Stimulated activated CD8-positive, alpha-beta memory T cell treated with anti-CD3 and anti-CD28 coated beads, Interleukin-15, amount 100 ng/mL, for 4 hours (primary cell): ENCODE data around the gene GFOD2.
"Not testable (repeated sequence)": the region's sequence is repeated elsewhere in the genome, so short reads cannot be mapped to it uniquely, and the experiment has no call there.

Experiments
- DNase-seq, 2 donors: peaks; one replicate each; pipeline ENCODE4 v3.0.0-alpha.2; 2020; ENCODE audit warnings: low read depth in 2 of 2

The GFOD2 gene, protein sequence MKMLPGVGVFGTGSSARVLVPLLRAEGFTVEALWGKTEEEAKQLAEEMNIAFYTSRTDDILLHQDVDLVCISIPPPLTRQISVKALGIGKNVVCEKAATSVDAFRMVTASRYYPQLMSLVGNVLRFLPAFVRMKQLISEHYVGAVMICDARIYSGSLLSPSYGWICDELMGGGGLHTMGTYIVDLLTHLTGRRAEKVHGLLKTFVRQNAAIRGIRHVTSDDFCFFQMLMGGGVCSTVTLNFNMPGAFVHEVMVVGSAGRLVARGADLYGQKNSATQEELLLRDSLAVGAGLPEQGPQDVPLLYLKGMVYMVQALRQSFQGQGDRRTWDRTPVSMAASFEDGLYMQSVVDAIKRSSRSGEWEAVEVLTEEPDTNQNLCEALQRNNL

DNA sequence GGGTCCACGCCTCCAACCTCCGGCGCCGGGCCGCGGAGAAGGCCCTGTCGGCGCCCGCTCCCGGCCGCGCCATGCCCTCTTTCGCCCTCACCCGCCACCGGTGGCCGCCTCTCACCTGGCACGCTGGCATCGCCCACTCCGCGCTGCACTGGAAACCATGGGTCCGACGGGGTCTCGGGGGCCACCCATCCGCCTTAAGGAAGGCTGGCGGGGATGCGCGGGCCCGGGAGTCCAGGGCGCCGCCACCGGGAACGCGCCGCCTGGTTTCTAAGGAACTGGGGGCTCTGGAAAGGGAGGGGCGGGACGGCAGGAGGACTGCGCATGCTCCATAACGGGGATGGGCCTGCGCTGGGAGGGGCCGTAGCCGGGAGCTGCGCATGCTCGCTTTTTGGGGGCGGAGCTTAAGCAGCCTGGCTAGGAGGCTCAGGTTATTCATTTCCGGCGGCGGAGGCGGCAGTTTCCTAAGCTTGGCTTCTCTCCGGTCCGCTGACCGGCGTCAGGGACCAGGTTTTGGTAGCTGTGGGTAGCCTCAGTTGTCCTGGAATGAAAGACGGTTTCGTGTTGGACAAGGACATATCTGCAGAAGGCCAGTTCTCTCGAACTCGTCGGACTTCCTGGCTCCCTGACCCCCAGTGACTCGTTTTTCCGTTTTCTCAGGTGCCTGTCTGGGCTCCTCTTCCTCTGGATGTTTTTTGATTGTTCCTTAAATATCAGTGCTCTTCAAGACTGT is at the start of gene GFOD2:
GFOD2 (minus strand) TSS at position 269 of the 730 bp plus-strand sequence. CDS start 33,601 bp downstream, outside the sequence.
- DNase-seq, result peak; percentile 93 to 95

DNA sequence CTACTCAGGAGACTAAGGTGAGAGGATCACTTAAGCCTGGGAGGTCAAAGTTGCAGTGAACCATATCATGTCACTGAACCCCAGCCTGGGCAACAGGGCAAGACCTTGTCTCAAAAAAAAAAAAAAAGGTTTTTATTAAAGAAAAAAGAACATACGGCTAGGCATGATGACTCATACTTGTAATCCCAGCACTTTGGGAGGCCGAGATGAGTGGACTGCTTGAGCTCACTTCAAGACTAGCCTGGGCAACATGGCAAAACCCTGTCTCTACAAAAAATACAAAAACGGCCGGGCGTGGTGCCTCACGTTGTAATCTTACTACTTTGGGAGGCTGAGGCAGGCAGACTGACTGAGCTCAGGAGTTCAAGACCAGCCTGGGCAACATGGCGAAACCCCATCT is 48.8 kb upstream of the GFOD2 start:
- DNase-seq, result no peak

DNA sequence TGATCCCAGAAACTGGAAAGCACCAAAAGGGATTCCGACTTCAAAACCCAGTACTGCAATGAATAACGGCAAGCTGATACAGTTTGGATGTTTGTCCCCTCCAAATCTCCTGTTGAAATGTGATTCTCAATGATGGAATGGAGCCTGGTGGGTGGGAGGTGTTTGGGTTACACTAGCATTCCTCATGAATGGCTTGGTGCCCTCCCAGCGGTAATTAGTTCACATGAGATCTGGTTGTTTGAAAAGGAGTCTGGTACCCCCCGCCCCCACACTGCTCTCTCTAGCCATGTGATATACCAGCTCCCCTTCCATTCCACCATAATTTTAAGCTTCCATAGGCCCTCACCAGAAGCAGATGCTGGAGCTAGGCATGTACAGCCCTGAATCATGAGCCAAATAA is 47.2 kb upstream of the GFOD2 start:
- no peak for DNase-seq

DNA sequence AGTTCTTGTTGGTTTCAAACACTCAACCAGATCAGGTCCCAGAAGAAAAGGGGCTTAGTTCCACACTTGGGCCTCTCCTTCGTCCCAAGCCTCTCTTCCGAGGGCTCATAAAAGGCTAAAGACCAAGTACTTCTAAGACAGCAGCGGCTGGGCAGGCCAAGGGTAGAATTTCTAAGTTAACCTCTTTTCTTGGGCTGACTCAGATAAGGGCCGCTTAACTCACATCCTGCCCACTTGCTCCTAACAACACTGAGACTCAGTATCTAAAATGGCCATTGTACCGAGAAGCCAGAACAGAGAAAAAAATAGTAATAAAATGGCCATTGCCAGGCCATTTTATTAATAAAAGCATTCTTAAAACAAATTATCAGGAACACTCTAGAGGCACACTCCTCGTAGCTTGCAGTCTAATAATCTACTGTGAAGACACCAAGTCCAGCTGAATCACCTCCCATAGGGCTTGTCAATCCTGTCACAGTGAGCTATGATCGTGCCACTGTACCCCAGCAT is 45.1 kb upstream of the GFOD2 start:
- no peak for DNase-seq

DNA sequence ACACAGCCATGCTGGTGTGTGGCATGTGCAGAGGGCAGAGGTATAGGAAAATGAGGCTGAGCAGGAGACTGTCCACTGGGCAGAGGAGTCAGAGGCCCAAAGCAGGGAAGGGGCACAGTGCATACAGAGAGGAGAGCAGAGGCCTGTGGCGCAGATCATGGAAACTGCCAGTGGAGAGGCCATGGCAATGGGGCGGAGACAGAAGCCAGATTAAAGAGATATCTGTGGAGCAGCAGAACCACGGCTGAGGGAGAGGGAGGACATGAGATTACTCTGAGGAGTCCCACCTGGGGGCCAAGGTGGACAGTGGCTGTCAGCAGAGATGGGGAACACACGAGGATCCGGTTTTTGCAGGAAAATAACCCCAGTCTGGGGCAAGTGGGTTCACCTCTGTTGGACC is 44.0 kb upstream of the GFOD2 start:
- no peak for DNase-seq

DNA sequence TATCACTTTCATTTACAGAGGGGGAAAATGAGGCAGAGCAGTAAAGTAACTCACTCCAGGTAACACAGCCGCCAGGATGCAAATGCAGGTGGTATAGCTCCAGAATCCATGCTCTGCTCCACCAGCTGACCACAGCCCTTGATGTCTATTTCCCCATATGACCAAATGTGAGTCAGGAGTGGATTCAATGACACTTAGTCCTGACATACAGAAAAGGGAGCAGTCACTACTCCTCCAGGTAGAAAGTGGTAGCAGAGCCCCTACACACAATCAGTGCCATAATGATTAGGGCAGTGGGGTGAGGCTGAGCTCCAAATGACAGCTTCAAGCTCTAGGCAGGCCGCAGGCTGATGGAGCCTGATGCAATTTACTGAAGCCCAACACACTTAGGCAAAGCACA is 43.3 kb upstream of the GFOD2 start:
- no peak for DNase-seq

DNA sequence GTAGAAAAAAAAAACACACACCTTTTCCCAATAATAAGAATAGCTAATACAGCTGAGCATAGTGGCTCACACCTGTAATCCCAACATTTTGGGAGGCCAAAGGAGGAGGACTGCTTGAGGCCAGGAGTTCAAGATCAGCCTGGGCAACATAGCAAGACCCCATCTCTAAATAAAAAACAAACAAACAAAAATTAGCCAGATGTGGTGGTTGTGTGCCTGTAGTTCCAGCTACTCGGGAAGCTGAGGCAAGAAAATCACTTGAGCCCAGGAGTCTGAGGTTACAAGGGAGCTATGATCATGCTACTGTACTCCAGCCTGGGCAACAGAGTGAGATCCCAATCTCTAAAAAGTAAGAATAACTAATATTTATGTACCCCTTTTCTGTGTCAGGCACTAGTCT is 42.8 kb upstream of the GFOD2 start:
- no peak for DNase-seq

DNA sequence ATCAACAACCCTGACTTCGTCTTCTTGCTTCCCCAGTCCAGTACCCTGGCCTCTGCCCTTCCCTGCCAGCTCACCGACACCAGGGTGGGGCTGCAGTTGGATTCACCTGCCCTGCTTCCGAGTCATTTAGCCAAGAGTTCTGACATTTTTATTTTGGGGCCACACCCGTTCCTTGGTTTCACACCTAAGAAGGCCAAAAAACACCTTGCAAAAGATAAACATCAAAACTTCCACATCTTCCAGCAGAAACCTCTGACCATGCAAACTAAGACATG is 41.8 kb upstream of the GFOD2 start:
- DNase-seq, result no peak

DNA sequence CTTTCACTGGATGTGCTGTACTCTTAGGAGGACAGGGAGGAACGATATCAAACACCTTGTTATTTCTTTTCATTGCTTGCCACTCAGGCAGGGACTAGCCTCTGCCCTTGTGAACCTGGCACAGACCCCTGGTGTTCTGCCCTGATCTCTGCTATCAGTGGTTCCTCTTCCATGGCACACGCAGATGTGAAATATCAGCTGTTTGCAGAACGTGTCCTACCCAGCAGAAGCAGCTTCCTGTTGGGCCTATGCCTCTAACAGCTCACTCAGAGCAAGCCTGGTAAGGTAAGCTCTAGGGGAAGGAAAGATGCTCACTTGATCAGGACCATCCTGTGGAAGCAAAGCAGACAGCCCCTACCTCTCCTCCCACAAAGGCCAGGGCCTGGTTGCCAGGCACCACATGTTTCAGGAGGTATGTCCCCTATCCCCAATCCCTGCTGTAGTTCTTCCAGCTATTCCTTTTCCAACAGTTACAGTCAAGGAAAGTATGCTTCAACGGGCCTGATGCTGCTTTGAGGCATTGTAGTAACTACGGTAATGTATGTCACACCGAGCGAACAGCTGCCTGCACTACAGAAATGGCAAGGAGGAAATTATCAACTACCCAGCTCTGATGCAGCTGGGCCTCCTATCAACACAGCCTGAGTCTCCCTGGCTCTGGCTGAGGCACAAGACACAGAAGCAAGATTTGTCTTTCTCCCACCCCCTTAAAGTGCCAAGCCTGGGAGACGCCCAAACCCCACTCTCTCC is 41.3 kb upstream of the GFOD2 start:
- DNase-seq, result no peak

DNA sequence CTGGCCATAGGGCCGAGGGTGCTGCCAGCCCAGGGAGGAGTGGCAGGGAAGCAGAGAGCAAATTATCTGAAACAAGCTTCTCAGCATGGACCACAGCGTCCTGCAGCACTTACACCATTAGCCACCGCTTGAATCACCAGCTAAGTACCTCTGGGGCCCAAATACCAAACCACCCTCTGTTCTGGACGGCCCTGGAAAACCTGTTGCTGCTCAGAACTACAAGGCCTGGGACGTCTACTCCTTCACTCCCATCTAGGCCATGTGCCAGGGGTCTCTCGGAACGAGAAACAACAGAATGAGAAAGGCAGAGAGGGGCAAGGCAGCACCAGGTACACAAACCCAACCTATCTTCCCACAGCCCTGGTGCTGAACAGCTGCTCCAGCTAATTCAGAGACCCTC is 39.9 kb upstream of the GFOD2 start:
- no peak for DNase-seq

DNA sequence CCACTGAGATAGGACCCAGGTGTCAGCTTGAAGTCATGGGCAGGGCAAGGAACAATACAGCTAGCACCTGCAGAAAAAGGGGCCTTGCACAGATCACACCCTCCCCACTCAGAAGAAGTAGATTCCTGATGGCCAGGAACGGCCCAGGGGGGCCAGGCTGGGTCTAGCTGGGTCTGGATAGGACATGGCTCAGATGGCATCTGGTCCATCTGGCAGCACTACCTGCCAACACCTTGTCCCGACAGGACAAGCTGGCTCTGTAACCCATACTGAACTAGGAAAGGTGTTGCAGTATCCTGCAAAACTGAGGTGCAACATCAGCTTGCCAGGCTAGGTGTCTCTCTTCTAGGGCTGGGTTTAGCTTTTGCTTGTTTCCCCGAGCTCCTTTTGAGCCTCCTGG is 38.9 kb upstream of the GFOD2 start:
- DNase-seq, result no peak

DNA sequence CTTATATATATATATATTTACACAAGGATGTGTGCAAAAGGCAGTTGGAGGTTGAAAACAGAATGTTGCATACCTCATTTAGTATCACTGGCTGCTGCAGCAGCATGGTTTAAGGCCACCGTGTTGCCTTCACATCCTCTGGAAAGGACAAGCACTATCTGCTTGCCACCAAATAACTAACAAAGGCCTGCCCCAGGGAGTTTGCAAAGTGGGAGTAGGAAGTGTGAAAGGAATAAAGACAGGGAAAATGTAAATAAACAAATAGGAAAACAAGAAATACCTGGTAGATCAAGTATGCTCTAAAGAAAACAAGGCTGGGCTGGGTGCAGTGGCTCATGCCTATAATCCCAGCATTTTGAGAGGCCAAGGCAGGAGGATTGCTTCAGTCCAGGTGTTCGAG is 33.5 kb upstream of the GFOD2 start:
- DNase-seq, result no peak

DNA sequence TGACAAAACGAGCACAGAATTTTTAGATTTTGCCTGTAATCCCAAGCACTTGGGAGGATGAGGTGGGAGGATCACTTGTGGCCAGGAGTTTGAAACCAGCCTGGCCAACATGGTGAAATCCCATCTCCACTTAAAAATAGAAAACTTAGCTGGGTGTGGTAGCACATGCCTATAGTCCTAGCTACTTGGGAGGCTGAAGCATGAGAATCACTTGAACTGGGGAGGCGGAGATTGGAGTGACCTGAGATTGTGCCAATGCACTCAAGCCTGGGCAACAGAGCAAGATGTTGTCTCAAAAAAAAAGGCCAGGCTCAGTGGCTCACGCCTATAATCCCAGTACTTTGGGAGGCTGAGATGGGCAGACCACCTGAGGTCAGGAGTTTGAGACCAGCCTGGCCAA is 32.2 kb upstream of the GFOD2 start:
- DNase-seq, result not testable (repeated sequence)

DNA sequence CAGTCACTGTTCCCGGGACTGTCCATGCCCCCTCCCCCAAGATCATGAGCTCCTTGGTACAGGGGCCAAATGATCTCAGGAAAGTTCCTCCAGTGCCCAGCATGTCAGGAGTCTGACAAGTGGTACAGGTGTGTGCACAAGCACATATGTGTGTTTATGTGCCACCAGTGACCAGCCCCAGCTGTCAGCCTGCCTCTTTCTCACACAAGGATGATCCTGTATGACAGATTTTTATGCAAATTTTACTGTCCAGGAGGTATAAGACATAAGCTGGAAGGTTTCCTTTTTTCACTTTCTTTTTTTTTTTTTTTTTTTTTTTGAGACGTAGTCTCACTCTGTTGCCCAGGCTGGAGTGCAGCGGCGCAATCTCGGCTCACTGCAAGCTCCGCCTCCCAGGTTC is 31.4 kb upstream of the GFOD2 start:
- DNase-seq, result no peak

DNA sequence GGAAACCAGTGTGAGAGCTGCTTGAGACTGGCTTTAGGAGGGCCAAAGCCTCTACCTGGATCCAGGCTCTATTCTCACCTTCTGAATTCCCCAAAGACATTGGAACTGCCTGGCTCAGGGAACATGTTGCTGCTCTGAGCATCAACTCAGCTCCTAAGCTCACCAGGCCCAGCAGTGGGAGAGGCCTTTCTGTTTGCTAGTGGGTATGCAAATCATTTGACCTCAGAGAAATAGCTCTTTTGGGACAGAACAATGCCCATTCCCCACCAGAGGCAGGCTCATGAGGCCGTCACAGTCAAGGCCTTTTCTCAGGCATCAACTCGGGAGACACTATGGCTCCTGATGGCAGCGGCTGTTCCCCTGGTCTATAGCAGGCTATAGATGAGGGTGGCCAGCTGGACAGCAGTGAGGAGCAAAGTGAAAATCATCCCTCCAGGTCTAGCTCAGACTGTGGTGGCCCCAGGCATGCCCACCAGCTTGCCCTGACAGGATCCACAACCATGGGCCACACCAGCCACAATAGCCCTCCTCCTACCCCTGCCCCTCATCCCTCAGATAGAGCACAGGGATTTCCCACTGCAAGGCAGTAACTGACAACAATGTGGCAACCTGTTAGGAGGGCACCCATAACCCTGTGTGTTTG is 30.4 kb upstream of the GFOD2 start:
- DNase-seq, result no peak

DNA sequence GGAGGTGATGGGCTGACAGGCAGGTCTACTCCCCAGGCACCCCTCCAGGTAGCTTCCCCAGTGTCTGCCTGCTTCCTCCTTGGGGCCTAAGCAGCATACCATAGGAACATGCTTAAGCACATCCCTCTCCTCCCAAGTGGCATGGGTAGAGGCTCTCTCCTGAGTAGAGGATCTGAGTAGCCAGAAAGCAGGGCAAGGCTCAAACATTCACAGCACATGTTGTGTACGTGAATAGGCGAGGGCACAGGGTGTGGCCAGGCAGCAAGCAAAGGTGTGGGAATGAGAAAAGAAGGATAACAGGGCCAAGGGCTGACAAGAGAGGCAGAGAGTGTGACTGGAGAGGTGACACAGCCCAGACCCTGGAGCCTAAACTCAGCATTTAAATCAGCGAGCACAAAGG is 29.7 kb upstream of the GFOD2 start:
- DNase-seq, result no peak

DNA sequence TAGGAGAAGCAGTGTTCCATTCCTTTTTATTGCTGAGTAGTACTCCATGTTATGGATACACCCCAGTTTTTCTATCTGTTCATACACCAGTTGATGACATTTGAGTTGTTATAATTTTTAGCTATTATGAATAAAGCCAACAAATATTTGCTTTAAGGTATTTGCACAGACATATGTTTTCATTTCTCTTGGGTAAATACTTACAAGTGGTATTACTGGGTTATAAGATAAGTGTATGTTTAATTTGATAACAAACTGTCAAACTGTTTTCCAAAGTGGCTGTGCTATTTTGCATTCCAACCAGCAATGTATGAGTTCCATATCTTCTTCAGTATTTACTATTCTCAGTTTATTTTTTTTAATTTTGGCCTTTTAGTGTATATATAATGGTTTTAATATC is 27.7 kb upstream of the GFOD2 start:
- DNase-seq, result no peak

DNA sequence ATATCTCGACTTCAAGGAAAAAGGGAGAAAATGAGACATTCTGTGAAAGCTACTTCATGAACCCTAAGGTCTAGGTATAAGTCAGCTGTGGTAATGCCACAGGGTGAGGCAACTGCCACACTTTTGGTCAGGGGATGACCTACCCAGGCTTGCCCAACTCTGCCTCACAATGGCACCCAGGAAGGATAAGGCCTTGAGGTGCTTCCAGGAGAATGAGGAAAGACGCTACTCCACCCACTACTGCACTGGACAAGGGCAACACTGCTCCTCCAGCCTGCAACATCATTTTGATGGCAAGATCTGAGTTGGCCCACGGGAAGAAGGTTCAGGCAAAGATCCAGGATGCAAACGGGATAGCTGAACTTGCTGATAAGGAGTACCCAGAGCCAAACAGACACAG is 22.0 kb upstream of the GFOD2 start:
- DNase-seq, result no peak

DNA sequence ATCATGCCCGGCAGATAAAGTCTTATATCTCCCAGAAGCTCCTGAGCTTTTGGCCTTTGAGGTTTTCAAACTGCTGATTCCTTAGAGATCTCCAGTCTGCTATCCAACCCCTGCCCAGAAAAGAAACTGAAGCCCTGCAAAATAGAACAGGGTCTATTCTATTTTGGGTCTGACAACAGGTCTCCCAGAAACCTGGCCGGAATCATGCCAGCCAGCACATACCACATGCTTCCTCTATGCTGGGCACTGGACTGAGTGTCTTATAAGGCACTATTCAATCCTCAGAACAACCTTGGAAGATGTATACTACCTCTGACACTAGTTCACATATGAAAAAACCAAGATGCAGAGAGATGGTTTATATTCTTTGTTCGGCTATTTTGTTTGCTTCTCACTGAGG is 21.3 kb upstream of the GFOD2 start:
- DNase-seq, result no peak

DNA sequence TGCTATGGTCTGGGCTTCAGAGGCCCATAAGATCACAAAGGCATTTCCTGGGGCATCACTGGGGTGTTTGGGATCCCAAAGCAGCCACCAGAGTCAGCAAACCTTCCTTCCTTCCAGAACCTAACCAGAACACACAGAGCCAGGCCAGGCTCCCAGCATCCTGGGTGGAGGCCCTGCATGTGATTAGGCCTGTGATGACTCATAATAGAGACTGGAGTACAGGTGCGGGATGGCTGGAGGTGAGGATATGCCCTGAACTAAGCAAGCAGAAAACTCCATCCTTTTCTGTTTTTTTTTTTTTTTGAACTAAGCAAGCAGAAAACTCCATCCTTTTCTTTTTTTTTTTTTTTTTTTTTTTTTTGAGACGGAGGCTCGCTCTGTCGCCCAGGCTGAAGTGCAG is 17.7 kb upstream of the GFOD2 start:
- DNase-seq, result no peak

DNA sequence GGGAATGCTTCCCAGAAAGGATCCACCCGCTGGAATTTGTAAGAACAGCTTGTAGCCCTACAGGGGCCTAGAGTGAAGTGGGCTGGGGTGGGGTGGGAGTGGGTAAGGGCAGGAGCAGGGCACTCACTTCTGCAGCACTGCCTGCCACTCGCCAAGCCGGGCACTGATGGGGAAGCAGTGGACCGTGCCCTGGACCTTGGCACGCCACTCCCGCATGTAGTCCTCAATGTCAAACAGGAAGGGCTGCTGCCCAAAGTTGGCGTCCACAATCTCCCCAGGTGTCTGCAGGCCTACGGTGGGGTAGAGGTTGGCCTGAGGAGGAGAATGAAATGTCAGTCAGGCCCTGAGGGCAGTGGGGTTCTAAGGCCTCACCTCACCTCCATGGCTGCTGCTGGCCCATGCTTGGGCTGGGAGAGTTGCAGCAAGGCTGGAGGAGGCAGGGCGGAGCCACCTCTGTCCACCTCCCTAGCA is 15.7 kb upstream of the GFOD2 start:
- DNase-seq, result no peak
